ENCODE data around the gene HPSE2.

Gene HPSE2

DNA sequence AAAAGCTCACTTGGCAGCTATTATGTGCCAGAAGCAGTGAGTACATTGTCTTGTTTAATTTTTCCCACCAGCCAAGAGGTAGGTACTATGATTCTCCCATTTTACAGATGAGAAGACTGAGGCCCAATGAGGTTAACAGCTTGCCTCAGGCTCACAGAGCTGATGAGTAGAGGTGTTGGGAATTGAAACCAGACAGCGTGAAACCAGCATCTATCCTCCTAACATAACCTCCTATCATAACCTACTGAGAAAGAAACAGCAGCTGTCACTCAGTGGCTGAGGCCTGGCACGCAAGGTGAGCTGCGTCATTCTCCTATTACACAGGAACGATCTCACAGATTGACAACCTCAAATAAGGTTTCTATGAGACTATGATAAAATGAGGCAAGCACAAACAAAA lies 826.9 kb downstream of the HPSE2 start:
- DNase-seq, result no peak

DNA sequence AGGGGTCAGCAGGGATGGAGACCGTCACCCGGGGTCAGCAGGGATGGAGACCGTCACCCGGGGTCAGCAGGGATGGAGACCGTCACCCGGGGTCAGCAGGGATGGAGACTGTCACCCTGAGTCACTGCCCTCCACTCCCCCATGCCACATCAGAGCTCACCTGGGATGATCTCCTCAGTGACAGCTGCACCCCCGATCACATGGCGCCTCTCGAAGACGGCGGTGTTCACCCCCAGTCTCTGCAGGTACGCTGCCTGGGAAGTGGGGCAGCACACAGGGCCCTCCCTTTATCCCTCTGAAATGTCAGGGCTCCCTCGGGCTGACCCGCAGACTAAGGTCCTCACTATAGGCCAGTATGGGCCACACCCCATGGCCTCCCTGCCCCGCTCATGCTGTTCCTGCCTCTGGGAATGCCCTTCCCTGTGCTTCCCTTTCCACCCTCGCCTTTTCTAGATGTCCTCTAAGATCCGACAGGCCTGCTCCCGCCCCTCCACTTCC lies 827.9 kb downstream of the HPSE2 start:
- DNase-seq, result no peak
